GM23338 (cell line): ENCODE measurements around the gene SPATC1L. TPM values are rescaled to one million over a fixed set of nuclear protein-coding genes. Genes with fewer than 3 reads are reported as not detected.

Source experiments
- ATAC-seq: fragments of 200-7000 bp; cut with Tn5 transposase; 3 replicates; pipeline ENCODE4 v1.9.1; 2020
- DNase-seq: peaks from one replicate; pipeline ENCODE4 v3.0.0-alpha.2; 2015; ENCODE audit warnings: low spot score
- H2AFZ ChIP-seq: fragments of 200-600 bp; sonication (generic); 2 replicates; pipeline ENCODE4 v1.8.0; 2016; ENCODE audit warnings: antibody characterized with exemption, mild to moderate bottlenecking, moderate library complexity
- H3F3A ChIP-seq: fragments of 200-600 bp; sonication (generic); replicated peaks from 2 replicates; pipeline ENCODE4 v1.8.0; 2017; ENCODE audit warnings: antibody characterized with exemption, mixed run types, low read depth
- H3K27ac ChIP-seq: fragments of 200-600 bp; sonication (generic); 2 replicates; pipeline ENCODE4 v1.6.1; 2016; ENCODE audit warnings: low read depth
- H3K27me3 ChIP-seq: fragments of 200-600 bp; sonication (generic); 2 replicates; pipeline ENCODE4 v1.8.0; 2016; ENCODE audit warnings: mild to moderate bottlenecking, mixed run types, moderate library complexity; ENCODE audit not compliant: insufficient read depth
- H3K36me3 ChIP-seq: fragments of 200-600 bp; sonication (generic); 2 replicates; pipeline ENCODE4 v1.8.0; 2016; ENCODE audit warnings: mild to moderate bottlenecking; ENCODE audit not compliant: insufficient read depth
- H3K4me1 ChIP-seq: fragments of 200-600 bp; sonication (generic); 2 replicates; pipeline ENCODE4 v1.8.0; 2016; ENCODE audit warnings: mild to moderate bottlenecking, moderate library complexity; ENCODE audit not compliant: insufficient read depth
- H3K4me2 ChIP-seq: fragments of 200-600 bp; sonication (generic); 2 replicates; pipeline ENCODE4 v1.7.1; 2017; ENCODE audit warnings: mixed run types
- H3K4me3 ChIP-seq: fragments of 200-600 bp; sonication (generic); 2 replicates; pipeline ENCODE4 v1.6.1; 2016; ENCODE audit warnings: mixed run types
- H3K79me2 ChIP-seq: fragments of 200-600 bp; sonication (generic); replicated peaks from 2 replicates; pipeline ENCODE4 v1.8.0; 2017; ENCODE audit warnings: mild to moderate bottlenecking; ENCODE audit not compliant: insufficient read depth
- H3K9me2 ChIP-seq: fragments of 200-600 bp; sonication (generic); 2 replicates; pipeline ENCODE4 v1.8.0; 2017; ENCODE audit not compliant: insufficient read depth
- H4K20me1 ChIP-seq: fragments of 200-600 bp; sonication (generic); replicated peaks from 2 replicates; pipeline ENCODE4 v1.8.0; 2017; ENCODE audit warnings: mild to moderate bottlenecking; ENCODE audit not compliant: insufficient read depth
- H3K27ac Mint-ChIP-seq: 2 replicates; pipeline ENCODE4 v1.8.0; 2020; ENCODE audit warnings: inconsistent platforms, mild to moderate bottlenecking, moderate library complexity, mixed read lengths
- H3K27me3 Mint-ChIP-seq: 3 replicates; pipeline ENCODE4 v1.8.0; 2022; ENCODE audit warnings: low read depth, mild to moderate bottlenecking, moderate library complexity, mixed read lengths, inconsistent platforms; ENCODE audit not compliant: insufficient read depth, poor library complexity
- H3K36me3 Mint-ChIP-seq: 3 replicates; pipeline ENCODE4 v1.8.0; 2021; ENCODE audit warnings: low read depth, mild to moderate bottlenecking, inconsistent platforms, moderate library complexity, mixed read lengths
- H3K4me1 Mint-ChIP-seq: 3 replicates; pipeline ENCODE4 v1.8.0; 2020; ENCODE audit warnings: mild to moderate bottlenecking, inconsistent platforms, mixed read lengths
- H3K4me3 Mint-ChIP-seq: 3 replicates; pipeline ENCODE4 v1.8.0; 2021; ENCODE audit warnings: moderate library complexity, mild to moderate bottlenecking, inconsistent platforms, mixed read lengths
- H3K9me3 Mint-ChIP-seq: 3 replicates; pipeline ENCODE4 v1.8.0; 2020; ENCODE audit warnings: moderate library complexity, mild to moderate bottlenecking, inconsistent platforms, mixed read lengths
- EZH2 ChIP-seq: fragments of 200-600 bp; sonication (generic); IDR thresholded peaks from one replicate; pipeline ENCODE4 v1.8.0; 2017; ENCODE audit warnings: antibody characterized with exemption, mild to moderate bottlenecking, low read depth; ENCODE audit not compliant: unreplicated experiment
- JUNB ChIP-seq: IDR thresholded peaks from one replicate; pipeline ENCODE4 v1.6.1; 2016; ENCODE audit warnings: antibody characterized with exemption; ENCODE audit not compliant: unreplicated experiment
- POLR2AphosphoS5 ChIP-seq: IDR thresholded peaks from 2 replicates; pipeline ENCODE4 v1.6.1; 2016; ENCODE audit warnings: antibody characterized with exemption, low read depth
- STAT1 ChIP-seq: IDR thresholded peaks from one replicate; pipeline ENCODE4 v1.6.1; 2016; ENCODE audit warnings: antibody characterized with exemption; ENCODE audit not compliant: unreplicated experiment
- ZNF331 ChIP-seq: fragments of 250-450 bp; sonication (Bioruptor Pico); IDR thresholded peaks from 2 replicates; pipeline ENCODE4 v1.5.0; 2020; ENCODE audit warnings: low read depth, mild to moderate bottlenecking, moderate library complexity
- polyA plus RNA-seq: library from polyadenylated mRNA; unstranded; fragments of >200 nt; fragmentation: Nextera tagmentation; extraction: Ambion mirVana; gene quantifications from 2 replicates; pipeline ENCODE4 v1.2.1, GENCODE V29; 2016
- total RNA-seq: library from RNA; depleted of rRNA; stranded (reverse); fragments of >200 nt; shearing (Covaris generic); gene quantifications from 2 replicates; pipeline ENCODE4 v1.2.3, GENCODE V29; 2014
- TF ChIP-seq, protein P1 (sequence below): fragments of 250-450 bp; sonication (Bioruptor Pico); IDR thresholded peaks from 2 replicates; pipeline ENCODE4 v1.5.0; 2020; ENCODE audit warnings: mild to moderate bottlenecking, moderate library complexity
- TF ChIP-seq, protein P2 (sequence below): IDR thresholded peaks from one replicate; pipeline ENCODE4 v1.6.1; 2018; ENCODE audit warnings: antibody characterized with exemption; ENCODE audit not compliant: unreplicated experiment

Gene SPATC1L
- total and polyA plus RNA-seq, 2 experiments from 2014 or later, result 37.6 to 70.2 TPM

DNA sequence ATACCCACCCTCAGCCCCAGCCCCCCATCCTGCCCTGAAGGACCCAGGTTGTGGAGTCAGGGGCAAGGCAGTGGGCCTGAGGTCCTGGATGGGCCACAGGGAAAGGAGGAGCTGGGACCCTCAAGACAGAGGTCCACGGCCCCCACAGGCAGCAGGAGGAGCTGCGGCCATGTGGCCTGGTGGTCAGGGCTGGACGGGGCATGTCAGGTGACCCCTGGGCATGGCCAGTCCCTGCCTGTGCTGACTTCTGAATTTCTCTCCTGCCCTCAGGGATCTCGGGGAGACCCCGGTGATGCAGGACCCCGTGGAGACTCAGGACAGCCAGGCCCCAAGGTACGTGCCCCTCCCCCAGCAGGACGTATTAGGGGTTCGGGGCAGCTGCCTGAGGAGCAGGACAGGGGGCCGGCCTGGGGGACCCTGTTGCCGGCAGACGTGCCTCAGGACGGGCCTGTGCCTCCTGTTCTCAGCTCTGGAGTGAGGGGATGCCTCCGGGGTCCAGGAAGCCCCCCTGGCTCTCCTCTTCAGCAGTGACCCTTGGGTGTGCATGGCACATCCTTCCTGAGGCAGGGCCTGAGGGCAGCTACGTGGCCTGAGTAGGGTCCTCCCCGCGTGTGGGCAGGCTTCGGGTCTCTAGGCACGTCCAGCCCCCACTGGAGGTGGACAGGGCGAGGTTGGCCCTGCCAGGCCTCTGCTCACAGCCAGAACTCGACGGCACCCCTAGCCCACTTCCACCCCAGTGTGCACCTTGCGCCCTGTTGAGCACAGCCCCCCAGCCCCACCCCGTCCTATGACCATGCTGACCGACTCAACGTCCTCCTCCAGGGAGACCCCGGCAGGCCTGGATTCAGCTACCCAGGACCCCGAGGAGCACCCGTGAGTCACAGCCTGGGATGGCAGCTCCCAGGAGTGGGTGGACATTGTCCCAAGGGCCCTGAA lies 62.7 kb downstream of the SPATC1L start:
- ATAC-seq, result no peak

DNA sequence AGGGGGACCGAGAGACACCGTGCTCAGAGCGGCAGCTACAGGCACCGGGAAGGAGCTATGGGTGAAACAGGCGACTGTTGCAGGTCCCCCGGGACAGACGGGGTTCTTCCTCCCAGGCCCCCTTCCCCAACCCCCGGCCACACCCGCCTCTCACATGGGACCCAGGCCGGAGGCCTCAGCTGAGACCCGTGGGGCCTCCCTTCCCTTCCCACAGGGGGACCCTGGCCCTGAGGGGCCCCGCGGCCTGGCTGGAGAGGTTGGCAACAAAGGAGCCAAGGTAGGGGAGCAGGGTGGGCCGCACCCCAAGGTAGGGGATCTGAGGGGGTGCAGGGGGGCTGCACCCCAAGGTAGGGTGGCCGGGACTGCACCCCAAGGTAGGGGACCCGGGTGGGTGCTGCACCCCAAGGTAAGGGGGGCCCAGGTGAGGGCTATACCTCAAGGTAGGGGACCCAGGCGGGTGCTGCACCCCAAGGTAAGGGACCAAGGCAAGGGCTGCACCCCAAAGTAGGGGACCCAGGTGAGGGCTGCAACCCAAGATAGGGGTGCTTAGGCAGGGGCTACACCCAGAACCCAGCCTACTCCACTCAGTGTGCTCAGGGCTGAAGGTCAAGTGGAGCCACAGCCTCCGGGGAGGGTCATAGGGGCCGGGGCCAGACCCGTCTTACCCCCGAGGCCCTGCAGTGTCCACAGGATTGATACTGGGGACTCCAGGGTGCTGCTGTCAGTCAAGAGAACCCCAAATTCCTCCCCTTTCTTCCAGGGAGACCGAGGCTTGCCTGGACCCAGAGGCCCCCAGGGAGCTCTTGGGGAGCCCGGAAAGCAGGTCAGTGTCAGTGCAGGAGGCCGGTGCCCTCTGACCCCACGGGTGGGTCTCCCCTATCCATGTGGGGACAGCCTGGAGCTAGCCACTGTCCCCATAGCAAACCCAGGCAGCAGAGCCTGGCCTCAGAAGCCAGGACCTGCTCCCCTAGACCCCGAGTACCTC lies 63.7 kb downstream of the SPATC1L start:
- no peak overlapping the region for H3K27ac ChIP-seq
- TF ChIP-seq STAT1 (no peak), ZNF331 (CRISPR knock-in tag) (no peak), POLR2AphosphoS5 (no peak)
- TF ChIP-seq, protein P1, sequence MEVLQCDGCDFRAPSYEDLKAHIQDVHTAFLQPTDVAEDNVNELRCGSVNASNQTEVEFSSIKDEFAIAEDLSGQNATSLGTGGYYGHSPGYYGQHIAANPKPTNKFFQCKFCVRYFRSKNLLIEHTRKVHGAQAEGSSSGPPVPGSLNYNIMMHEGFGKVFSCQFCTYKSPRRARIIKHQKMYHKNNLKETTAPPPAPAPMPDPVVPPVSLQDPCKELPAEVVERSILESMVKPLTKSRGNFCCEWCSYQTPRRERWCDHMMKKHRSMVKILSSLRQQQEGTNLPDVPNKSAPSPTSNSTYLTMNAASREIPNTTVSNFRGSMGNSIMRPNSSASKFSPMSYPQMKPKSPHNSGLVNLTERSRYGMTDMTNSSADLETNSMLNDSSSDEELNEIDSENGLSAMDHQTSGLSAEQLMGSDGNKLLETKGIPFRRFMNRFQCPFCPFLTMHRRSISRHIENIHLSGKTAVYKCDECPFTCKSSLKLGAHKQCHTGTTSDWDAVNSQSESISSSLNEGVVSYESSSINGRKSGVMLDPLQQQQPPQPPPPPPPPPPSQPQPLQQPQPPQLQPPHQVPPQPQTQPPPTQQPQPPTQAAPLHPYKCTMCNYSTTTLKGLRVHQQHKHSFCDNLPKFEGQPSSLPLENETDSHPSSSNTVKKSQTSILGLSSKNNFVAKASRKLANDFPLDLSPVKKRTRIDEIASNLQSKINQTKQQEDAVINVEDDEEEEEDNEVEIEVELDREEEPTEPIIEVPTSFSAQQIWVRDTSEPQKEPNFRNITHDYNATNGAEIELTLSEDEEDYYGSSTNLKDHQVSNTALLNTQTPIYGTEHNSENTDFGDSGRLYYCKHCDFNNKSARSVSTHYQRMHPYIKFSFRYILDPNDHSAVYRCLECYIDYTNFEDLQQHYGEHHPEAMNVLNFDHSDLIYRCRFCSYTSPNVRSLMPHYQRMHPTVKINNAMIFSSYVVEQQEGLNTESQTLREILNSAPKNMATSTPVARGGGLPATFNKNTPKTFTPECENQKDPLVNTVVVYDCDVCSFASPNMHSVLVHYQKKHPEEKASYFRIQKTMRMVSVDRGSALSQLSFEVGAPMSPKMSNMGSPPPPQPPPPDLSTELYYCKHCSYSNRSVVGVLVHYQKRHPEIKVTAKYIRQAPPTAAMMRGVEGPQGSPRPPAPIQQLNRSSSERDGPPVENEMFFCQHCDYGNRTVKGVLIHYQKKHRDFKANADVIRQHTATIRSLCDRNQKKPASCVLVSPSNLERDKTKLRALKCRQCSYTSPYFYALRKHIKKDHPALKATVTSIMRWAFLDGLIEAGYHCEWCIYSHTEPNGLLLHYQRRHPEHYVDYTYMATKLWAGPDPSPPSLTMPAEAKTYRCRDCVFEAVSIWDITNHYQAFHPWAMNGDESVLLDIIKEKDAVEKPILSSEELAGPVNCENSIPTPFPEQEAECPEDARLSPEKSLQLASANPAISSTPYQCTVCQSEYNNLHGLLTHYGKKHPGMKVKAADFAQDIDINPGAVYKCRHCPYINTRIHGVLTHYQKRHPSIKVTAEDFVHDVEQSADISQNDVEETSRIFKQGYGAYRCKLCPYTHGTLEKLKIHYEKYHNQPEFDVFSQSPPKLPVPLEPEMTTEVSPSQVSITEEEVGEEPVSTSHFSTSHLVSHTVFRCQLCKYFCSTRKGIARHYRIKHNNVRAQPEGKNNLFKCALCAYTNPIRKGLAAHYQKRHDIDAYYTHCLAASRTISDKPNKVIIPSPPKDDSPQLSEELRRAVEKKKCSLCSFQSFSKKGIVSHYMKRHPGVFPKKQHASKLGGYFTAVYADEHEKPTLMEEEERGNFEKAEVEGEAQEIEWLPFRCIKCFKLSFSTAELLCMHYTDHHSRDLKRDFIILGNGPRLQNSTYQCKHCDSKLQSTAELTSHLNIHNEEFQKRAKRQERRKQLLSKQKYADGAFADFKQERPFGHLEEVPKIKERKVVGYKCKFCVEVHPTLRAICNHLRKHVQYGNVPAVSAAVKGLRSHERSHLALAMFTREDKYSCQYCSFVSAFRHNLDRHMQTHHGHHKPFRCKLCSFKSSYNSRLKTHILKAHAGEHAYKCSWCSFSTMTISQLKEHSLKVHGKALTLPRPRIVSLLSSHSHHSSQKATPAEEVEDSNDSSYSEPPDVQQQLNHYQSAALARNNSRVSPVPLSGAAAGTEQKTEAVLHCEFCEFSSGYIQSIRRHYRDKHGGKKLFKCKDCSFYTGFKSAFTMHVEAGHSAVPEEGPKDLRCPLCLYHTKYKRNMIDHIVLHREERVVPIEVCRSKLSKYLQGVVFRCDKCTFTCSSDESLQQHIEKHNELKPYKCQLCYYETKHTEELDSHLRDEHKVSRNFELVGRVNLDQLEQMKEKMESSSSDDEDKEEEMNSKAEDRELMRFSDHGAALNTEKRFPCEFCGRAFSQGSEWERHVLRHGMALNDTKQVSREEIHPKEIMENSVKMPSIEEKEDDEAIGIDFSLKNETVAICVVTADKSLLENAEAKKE (CRISPR knock-in tag), result no peak

More for the DNA sequence above, 62.7 kb downstream of the SPATC1L start:
- H3K36me3 ChIP-seq, result no peaks in the 10 kb centered on the region
- no peaks in the 10 kb centered on the region for H3K79me2 ChIP-seq
- H3K9me2 ChIP-seq, result no peaks in the 10 kb centered on the region
- TF ChIP-seq EZH2, result no peak
- no peak for TF ChIP-seq POLR2AphosphoS5
- no peak for TF ChIP-seq JUNB
- TF ChIP-seq STAT1, result no peak
- TF ChIP-seq, protein P2, sequence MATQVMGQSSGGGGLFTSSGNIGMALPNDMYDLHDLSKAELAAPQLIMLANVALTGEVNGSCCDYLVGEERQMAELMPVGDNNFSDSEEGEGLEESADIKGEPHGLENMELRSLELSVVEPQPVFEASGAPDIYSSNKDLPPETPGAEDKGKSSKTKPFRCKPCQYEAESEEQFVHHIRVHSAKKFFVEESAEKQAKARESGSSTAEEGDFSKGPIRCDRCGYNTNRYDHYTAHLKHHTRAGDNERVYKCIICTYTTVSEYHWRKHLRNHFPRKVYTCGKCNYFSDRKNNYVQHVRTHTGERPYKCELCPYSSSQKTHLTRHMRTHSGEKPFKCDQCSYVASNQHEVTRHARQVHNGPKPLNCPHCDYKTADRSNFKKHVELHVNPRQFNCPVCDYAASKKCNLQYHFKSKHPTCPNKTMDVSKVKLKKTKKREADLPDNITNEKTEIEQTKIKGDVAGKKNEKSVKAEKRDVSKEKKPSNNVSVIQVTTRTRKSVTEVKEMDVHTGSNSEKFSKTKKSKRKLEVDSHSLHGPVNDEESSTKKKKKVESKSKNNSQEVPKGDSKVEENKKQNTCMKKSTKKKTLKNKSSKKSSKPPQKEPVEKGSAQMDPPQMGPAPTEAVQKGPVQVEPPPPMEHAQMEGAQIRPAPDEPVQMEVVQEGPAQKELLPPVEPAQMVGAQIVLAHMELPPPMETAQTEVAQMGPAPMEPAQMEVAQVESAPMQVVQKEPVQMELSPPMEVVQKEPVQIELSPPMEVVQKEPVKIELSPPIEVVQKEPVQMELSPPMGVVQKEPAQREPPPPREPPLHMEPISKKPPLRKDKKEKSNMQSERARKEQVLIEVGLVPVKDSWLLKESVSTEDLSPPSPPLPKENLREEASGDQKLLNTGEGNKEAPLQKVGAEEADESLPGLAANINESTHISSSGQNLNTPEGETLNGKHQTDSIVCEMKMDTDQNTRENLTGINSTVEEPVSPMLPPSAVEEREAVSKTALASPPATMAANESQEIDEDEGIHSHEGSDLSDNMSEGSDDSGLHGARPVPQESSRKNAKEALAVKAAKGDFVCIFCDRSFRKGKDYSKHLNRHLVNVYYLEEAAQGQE, result no peak
- Mint-ChIP-seq H3K27ac (no peak overlapping the region), H3K36me3 (peaks cover 13% of the 10 kb centered on the region; the same call in 2 of the 3 replicates), H3K9me3 (no peaks in the 10 kb centered on the region), H3K27me3 (peaks cover 4% of the 10 kb centered on the region), H3K4me1 (no peaks in the 10 kb centered on the region), H3K4me3 (no peak overlapping the region)
- no peaks in the 10 kb centered on the region for H3F3A ChIP-seq
- H2AFZ ChIP-seq, result no peak overlapping the region
- H3K4me1 ChIP-seq, result no peaks in the 10 kb centered on the region
- no peak overlapping the region for H3K4me2 ChIP-seq
- H3K27me3 ChIP-seq, result no peaks in the 10 kb centered on the region
- no peak overlapping the region for H3K4me3 ChIP-seq
- no peak overlapping the region for H3K27ac ChIP-seq
- no peak for DNase-seq
- no peaks in the 10 kb centered on the region for H4K20me1 ChIP-seq

More for the DNA sequence above, 63.7 kb downstream of the SPATC1L start:
- H3K4me1 ChIP-seq, result no peaks in the 10 kb centered on the region
- H3F3A ChIP-seq, result no peaks in the 10 kb centered on the region
- H2AFZ ChIP-seq, result no peak overlapping the region
- H3K4me3 ChIP-seq, result no peak overlapping the region
- no peaks in the 10 kb centered on the region for H4K20me1 ChIP-seq
- H3K27me3 ChIP-seq, result no peaks in the 10 kb centered on the region
- H3K27me3 Mint-ChIP-seq, result peaks cover 4% of the 10 kb centered on the region
- no peak overlapping the region for H3K27ac Mint-ChIP-seq
- H3K79me2 ChIP-seq, result no peaks in the 10 kb centered on the region
- H3K9me2 ChIP-seq, result no peaks in the 10 kb centered on the region
- no peak for DNase-seq
- H3K36me3 ChIP-seq, result no peaks in the 10 kb centered on the region
- ATAC-seq, result no peak
- peaks cover 13% of the 10 kb centered on the region; the same call in 2 of the 3 replicates for H3K36me3 Mint-ChIP-seq
- H3K4me1 Mint-ChIP-seq, result no peaks in the 10 kb centered on the region
- H3K9me3 Mint-ChIP-seq, result no peaks in the 10 kb centered on the region
- H3K4me2 ChIP-seq, result no peak overlapping the region
- H3K4me3 Mint-ChIP-seq, result no peak overlapping the region
